A549 (cell line): Measurements from ENCODE around the gene AMPD3.

Experiments
- CEBPB ChIP-seq, 2 experiments: fragments of >200 bp in 1 of 2; sonication (Bioruptor Twin) in 1 of 2; formaldehyde crosslinking in 1 of 2; IDR thresholded peaks; 2 replicates each; pipeline ENCODE4 v1.6.1; 2012 to 2016
- CHD2 ChIP-seq: fragments of 150-350 bp; IDR thresholded peaks from 2 replicates; pipeline ENCODE4 v1.6.1; 2014; ENCODE audit warnings: low read length; ENCODE audit not compliant: partially characterized antibody
- ESRRA ChIP-seq: fragments of 150-350 bp; IDR thresholded peaks from 2 replicates; pipeline ENCODE4 v1.6.1; 2014; ENCODE audit warnings: mild to moderate bottlenecking, low read length, borderline replicate concordance
- FOSL2 ChIP-seq, 2 experiments: fragments of 450-650 bp in 1 of 2; fragments of >200 bp in 1 of 2; sonication (Bioruptor Twin) in 1 of 2; formaldehyde crosslinking; IDR thresholded peaks; 2 replicates each; pipeline versions ENCODE4 v1.5.0 to v1.6.1; 2016 to 2020; ENCODE audit warnings: mild to moderate bottlenecking in 1 of 2, moderate library complexity in 1 of 2
- HDAC2 ChIP-seq: fragments of 200-600 bp; sonication (generic); IDR thresholded peaks from 2 replicates; pipeline ENCODE4 v1.6.1; 2016
- POLR2A ChIP-seq: IDR thresholded peaks from 2 replicates; pipeline ENCODE4 v1.6.1; 2012; ENCODE audit warnings: mild to moderate bottlenecking, low read length
- RAD21 ChIP-seq, 2 experiments: fragments of >200 bp in 1 of 2; sonication (Bioruptor Twin) in 1 of 2; formaldehyde crosslinking in 1 of 2; IDR thresholded peaks in 1 of 2; conservative IDR thresholded peaks in 1 of 2; 2 replicates in 1 of 2; 3 replicates in 1 of 2; pipeline ENCODE4 v1.6.1; 2012 to 2018; ENCODE audit warnings: inconsistent platforms in 1 of 2
- RCOR1 ChIP-seq: fragments of 150-350 bp; IDR thresholded peaks from 2 replicates; pipeline ENCODE4 v1.6.1; 2014; ENCODE audit warnings: antibody characterized with exemption, low read length, low read depth
- RNF2 ChIP-seq: fragments of 200-600 bp; sonication (generic); IDR thresholded peaks from 2 replicates; pipeline ENCODE4 v1.6.1; 2016; ENCODE audit warnings: low read depth, mild to moderate bottlenecking, antibody characterized with exemption, moderate library complexity, borderline replicate concordance
- SMC3 ChIP-seq: fragments of >200 bp; sonication (Bioruptor Twin); formaldehyde crosslinking; IDR thresholded peaks from 3 replicates; pipeline ENCODE4 v1.6.1; 2018; ENCODE audit warnings: inconsistent platforms
- TP53 ChIP-seq: fragments of 250-450 bp; sonication (Bioruptor Pico); IDR thresholded peaks from 2 replicates; pipeline ENCODE4 v1.5.0; 2021; ENCODE audit warnings: mild to moderate bottlenecking, moderate library complexity
- TF ChIP-seq, protein P1 (sequence below): fragments of 450-650 bp; IDR thresholded peaks from 2 replicates; pipeline ENCODE4 v1.6.1; 2014; ENCODE audit warnings: antibody characterized with exemption
- TF ChIP-seq, protein P2 (sequence below): fragments of >200 bp; sonication (Bioruptor Twin); formaldehyde crosslinking; IDR thresholded peaks from 3 replicates; pipeline ENCODE4 v1.5.1; 2016

DNA sequence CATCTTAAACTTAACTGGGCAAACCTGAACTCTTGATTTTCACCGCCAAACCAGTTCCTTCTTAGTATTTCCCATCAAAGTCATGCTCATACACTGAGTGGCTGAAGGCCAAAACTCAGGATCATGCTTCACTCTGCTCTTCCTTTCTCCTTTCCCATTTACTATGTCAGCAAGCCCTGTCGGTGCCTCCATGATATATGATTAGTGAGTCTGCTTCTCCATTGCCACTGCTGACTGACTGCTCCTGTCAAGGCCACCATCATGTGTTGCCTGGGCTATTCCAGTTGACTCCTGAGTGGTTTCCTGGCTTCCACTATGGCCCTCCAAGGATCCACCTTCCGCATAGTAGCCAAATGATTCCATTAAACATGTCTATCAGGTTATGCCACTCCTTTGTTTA, 42.8 kb upstream of the AMPD3 start:
- TF ChIP-seq, protein P1, sequence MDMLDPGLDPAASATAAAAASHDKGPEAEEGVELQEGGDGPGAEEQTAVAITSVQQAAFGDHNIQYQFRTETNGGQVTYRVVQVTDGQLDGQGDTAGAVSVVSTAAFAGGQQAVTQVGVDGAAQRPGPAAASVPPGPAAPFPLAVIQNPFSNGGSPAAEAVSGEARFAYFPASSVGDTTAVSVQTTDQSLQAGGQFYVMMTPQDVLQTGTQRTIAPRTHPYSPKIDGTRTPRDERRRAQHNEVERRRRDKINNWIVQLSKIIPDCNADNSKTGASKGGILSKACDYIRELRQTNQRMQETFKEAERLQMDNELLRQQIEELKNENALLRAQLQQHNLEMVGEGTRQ, result no peak
- TF ChIP-seq, protein P2, sequence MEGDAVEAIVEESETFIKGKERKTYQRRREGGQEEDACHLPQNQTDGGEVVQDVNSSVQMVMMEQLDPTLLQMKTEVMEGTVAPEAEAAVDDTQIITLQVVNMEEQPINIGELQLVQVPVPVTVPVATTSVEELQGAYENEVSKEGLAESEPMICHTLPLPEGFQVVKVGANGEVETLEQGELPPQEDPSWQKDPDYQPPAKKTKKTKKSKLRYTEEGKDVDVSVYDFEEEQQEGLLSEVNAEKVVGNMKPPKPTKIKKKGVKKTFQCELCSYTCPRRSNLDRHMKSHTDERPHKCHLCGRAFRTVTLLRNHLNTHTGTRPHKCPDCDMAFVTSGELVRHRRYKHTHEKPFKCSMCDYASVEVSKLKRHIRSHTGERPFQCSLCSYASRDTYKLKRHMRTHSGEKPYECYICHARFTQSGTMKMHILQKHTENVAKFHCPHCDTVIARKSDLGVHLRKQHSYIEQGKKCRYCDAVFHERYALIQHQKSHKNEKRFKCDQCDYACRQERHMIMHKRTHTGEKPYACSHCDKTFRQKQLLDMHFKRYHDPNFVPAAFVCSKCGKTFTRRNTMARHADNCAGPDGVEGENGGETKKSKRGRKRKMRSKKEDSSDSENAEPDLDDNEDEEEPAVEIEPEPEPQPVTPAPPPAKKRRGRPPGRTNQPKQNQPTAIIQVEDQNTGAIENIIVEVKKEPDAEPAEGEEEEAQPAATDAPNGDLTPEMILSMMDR, result no peak
- no peak for TF ChIP-seq CEBPB (IDR thresholded peaks at IDR 0.05)
- TF ChIP-seq RNF2, result no peak
- TF ChIP-seq RAD21 (conservative IDR thresholded peaks at IDR 0.05 in 1 of 2, IDR thresholded peaks at IDR 0.05 in 1 of 2), result no peak
- TF ChIP-seq TP53 (CRISPR knock-in tag), result no peak
- TF ChIP-seq RCOR1, result no peak
- TF ChIP-seq HDAC2, result no peak
- no peak for TF ChIP-seq SMC3
- TF ChIP-seq CHD2, result no peak
- TF ChIP-seq ESRRA, result no peak
- TF ChIP-seq POLR2A, result no peak
- no peak for TF ChIP-seq FOSL2 (IDR thresholded peaks at IDR 0.05)
- no peak for TF ChIP-seq FOSL2 (CRISPR knock-in tag; IDR thresholded peaks at IDR 0.05)
